ENCODE data around the gene VPS37B. TPM values are rescaled to one million over a fixed set of nuclear protein-coding genes. Genes with fewer than 3 reads are reported as not detected.

VPS37B gene
- total and polyA plus RNA-seq, 4 experiments from 2014 or later = 18.8 to 23.7 (median 22.2) TPM

GRCh38 chr12:122866950-122867607 lies 28.8 kb downstream of the VPS37B start:
- H3K4me3 Mint-ChIP-seq = no peak overlapping the region
- H3K27ac Mint-ChIP-seq = peak overlapping the region in 2 of 7 donors; percentile 79
- Histone ChIP-seq H3K9me3 (ENCODE audit: control insufficient read depth in 1 of 2, low read length in 2 of 2) (no peaks in the 10 kb centered on the region), H3K4me3 (ENCODE audit: low read length in 2 of 2) (no peak overlapping the region), H3K27ac (ENCODE audit: low read depth, low read length) (no peak overlapping the region), H3K36me3 (ENCODE audit: insufficient read depth, low read length) (peaks cover 37% of the 10 kb centered on the region), H3K4me1 (ENCODE audit: insufficient read depth, low read length) (peaks cover 21% of the 10 kb centered on the region), H3K27me3 (ENCODE audit: insufficient read depth, low read length) (no peaks in the 10 kb centered on the region)
- intact Hi-C loops (cut with micrococcal nuclease) = no loop called here
- DNase-seq = no peak
- POLR2A ChIA-PET (ENCODE audit: partially characterized antibody) = interaction anchor here (1.0 to 1.7 kb wide), 2 partner anchors 13 to 22 kb away, joined by 4 to 7 read pairs; no protein-coding TSS in a partner anchor
- H3K27me3 Mint-ChIP-seq = no peaks in the 10 kb centered on the region
- H3K4me1 Mint-ChIP-seq = peaks cover 11 to 35% (median 21%) of the 10 kb centered on the region in 4 donors
- peaks cover 0 to 4% (median 0%) of the 10 kb centered on the region in 8 donors for H3K9me3 Mint-ChIP-seq
- peaks cover 35 to 52% of the 10 kb centered on the region in 2 donors for H3K36me3 Mint-ChIP-seq
- CTCF ChIA-PET (ENCODE audit: partially characterized antibody) = interaction anchor here (1.4 kb wide), 1 partner anchor 86 kb away, joined by 4 read pairs; no protein-coding TSS in a partner anchor

- POLR2A ChIA-PET (ENCODE audit: partially characterized antibody) = interaction anchor here (1.7 kb wide), 1 partner anchor 13 kb away, joined by 7 read pairs; no protein-coding TSS in a partner anchor
- intact Hi-C loops (cut with micrococcal nuclease) = no loop called here
- Mint-ChIP-seq H3K4me1 (peaks cover 6 to 28% (median 15%) of the 10 kb centered on the region in 4 donors), H3K27me3 (no peaks in the 10 kb centered on the region), H3K4me3 (no peak overlapping the region), H3K36me3 (peaks cover 35 to 51% of the 10 kb centered on the region in 2 donors), H3K27ac (peak overlapping the region in 1 of 7 donors; percentile 79), H3K9me3 (peaks cover 0 to 2% (median 0%) of the 10 kb centered on the region in 8 donors)
- H3K4me1 ChIP-seq (ENCODE audit: insufficient read depth, low read length) = peaks cover 14% of the 10 kb centered on the region
- peaks cover 37% of the 10 kb centered on the region for H3K36me3 ChIP-seq (ENCODE audit: insufficient read depth, low read length)
- no peaks in the 10 kb centered on the region for H3K27me3 ChIP-seq (ENCODE audit: insufficient read depth, low read length)
- DNase-seq = no peak
- no peak overlapping the region for H3K27ac ChIP-seq (ENCODE audit: low read depth, low read length)
- CTCF ChIA-PET (ENCODE audit: partially characterized antibody) = no interaction called here
- no peaks in the 10 kb centered on the region for H3K9me3 ChIP-seq (ENCODE audit: control insufficient read depth in 1 of 2, low read length in 2 of 2)
- H3K4me3 ChIP-seq (ENCODE audit: low read length in 2 of 2) = no peak overlapping the region
Measured at GRCh38 chr12:122866379-122866778, 29.5 kb downstream of the VPS37B start.

- Mint-ChIP-seq H3K9me3 (peaks cover 0 to 2% (median 0%) of the 10 kb centered on the region in 8 donors), H3K27me3 (no peaks in the 10 kb centered on the region), H3K36me3 (peaks cover 33 to 51% of the 10 kb centered on the region in 2 donors), H3K4me1 (peaks cover 3 to 20% (median 8%) of the 10 kb centered on the region in 4 donors), H3K27ac (peak overlapping the region in 4 of 7 donors; percentile 22 to 79 (median 52)), H3K4me3 (no peak overlapping the region)
- Histone ChIP-seq H3K4me1 (ENCODE audit: insufficient read depth, low read length) (peaks cover 5% of the 10 kb centered on the region), H3K4me3 (ENCODE audit: low read length in 2 of 2) (no peak overlapping the region), H3K27ac (ENCODE audit: low read depth, low read length) (no peak overlapping the region), H3K27me3 (ENCODE audit: insufficient read depth, low read length) (no peaks in the 10 kb centered on the region), H3K36me3 (ENCODE audit: insufficient read depth, low read length) (peaks cover 33% of the 10 kb centered on the region), H3K9me3 (ENCODE audit: control insufficient read depth in 1 of 2, low read length in 2 of 2) (no peaks in the 10 kb centered on the region)
- ChIA-PET POLR2A (ENCODE audit: partially characterized antibody) (interaction anchor here (1.6 kb wide), 1 partner anchor 109 kb away, joined by 4 read pairs; no protein-coding TSS in a partner anchor), CTCF (ENCODE audit: partially characterized antibody) (interaction anchor here (0.9 to 10.9 kb wide), 6 partner anchors 15 to 373 kb away, joined by 3 to 268 read pairs (median 6); no protein-coding TSS in a partner anchor)
- DNase-seq = no peak
- intact Hi-C loops (cut with micrococcal nuclease) = no loop called here
Measured at GRCh38 chr12:122865268-122866231, 30.4 kb downstream of the VPS37B start.

GRCh38 chr12:122864894-122865253 lies 31.1 kb downstream of the VPS37B start:
- DNase-seq = no peak
- Histone ChIP-seq H3K4me1 (ENCODE audit: insufficient read depth, low read length) (peaks cover 5% of the 10 kb centered on the region), H3K36me3 (ENCODE audit: insufficient read depth, low read length) (peaks cover 27% of the 10 kb centered on the region), H3K9me3 (ENCODE audit: control insufficient read depth in 1 of 2, low read length in 2 of 2) (no peaks in the 10 kb centered on the region), H3K4me3 (ENCODE audit: low read length in 2 of 2) (no peak overlapping the region), H3K27me3 (ENCODE audit: insufficient read depth, low read length) (no peaks in the 10 kb centered on the region), H3K27ac (ENCODE audit: low read depth, low read length) (no peak overlapping the region)
- no peaks in the 10 kb centered on the region for H3K27me3 Mint-ChIP-seq
- peak overlapping the region in 3 of 7 donors; percentile 60 to 80 (median 79) for H3K27ac Mint-ChIP-seq
- H3K9me3 Mint-ChIP-seq = peaks cover 0 to 2% (median 0%) of the 10 kb centered on the region in 8 donors
- CTCF ChIA-PET (ENCODE audit: partially characterized antibody) = interaction anchor here (0.9 to 10.9 kb wide), 6 partner anchors 15 to 373 kb away, joined by 3 to 268 read pairs (median 6); no protein-coding TSS in a partner anchor
- intact Hi-C loops (cut with micrococcal nuclease) = no loop called here
- POLR2A ChIA-PET (ENCODE audit: partially characterized antibody) = interaction anchor here (0.7 to 2.3 kb wide), 3 partner anchors 28 to 109 kb away, joined by 3 to 8 read pairs (median 4); no protein-coding TSS in a partner anchor
- peaks cover 27 to 50% of the 10 kb centered on the region in 2 donors for H3K36me3 Mint-ChIP-seq
- no peak overlapping the region for H3K4me3 Mint-ChIP-seq
- H3K4me1 Mint-ChIP-seq = peaks cover 3 to 14% (median 7%) of the 10 kb centered on the region in 4 donors

- Histone ChIP-seq H3K36me3 (ENCODE audit: insufficient read depth, low read length) (peaks cover 10% of the 10 kb centered on the region), H3K27me3 (ENCODE audit: insufficient read depth, low read length) (no peaks in the 10 kb centered on the region), H3K27ac (ENCODE audit: low read depth, low read length) (no peak overlapping the region), H3K4me3 (ENCODE audit: low read length in 2 of 2) (no peak overlapping the region), H3K9me3 (ENCODE audit: control insufficient read depth in 1 of 2, low read length in 2 of 2) (no peaks in the 10 kb centered on the region), H3K4me1 (ENCODE audit: insufficient read depth, low read length) (peaks cover 5% of the 10 kb centered on the region)
- peak overlapping the region in 4 of 7 donors; percentile 30 to 57 (median 51) for H3K27ac Mint-ChIP-seq
- no peak overlapping the region for H3K4me3 Mint-ChIP-seq
- DNase-seq = no peak
- peaks cover 0 to 5% (median 0%) of the 10 kb centered on the region in 4 donors for H3K4me1 Mint-ChIP-seq
- peaks cover 0 to 2% (median 0%) of the 10 kb centered on the region in 8 donors for H3K9me3 Mint-ChIP-seq
- ChIA-PET CTCF (ENCODE audit: partially characterized antibody) (interaction anchor here (2.9 to 10.9 kb wide), 4 partner anchors 8 to 86 kb away, joined by 36 to 268 read pairs (median 62); no protein-coding TSS in a partner anchor), POLR2A (ENCODE audit: partially characterized antibody) (interaction anchor here (1.2 to 2.3 kb wide), 3 partner anchors 9 to 35 kb away, joined by 3 to 8 read pairs (median 4); no protein-coding TSS in a partner anchor)
- H3K27me3 Mint-ChIP-seq = no peaks in the 10 kb centered on the region
- intact Hi-C loops (cut with micrococcal nuclease) = no loop called here
- H3K36me3 Mint-ChIP-seq = peaks cover 12 to 36% of the 10 kb centered on the region in 2 donors
Measured at GRCh38 chr12:122862872-122863701, 32.8 kb downstream of the VPS37B start.

- ChIA-PET POLR2A (ENCODE audit: partially characterized antibody) (interaction anchor here (1.3 to 4.2 kb wide), 6 partner anchors 9 to 113 kb away, joined by 3 to 22 read pairs (median 7); partner anchors contain the start of gene OGFOD2), CTCF (ENCODE audit: partially characterized antibody) (interaction anchor here (0.9 to 10.9 kb wide), 10 partner anchors 9 to 104 kb away, joined by 3 to 268 read pairs (median 22); partner anchors contain the start of gene ABCB9)
- H3K27me3 Mint-ChIP-seq = no peaks in the 10 kb centered on the region
- H3K27ac Mint-ChIP-seq = peak overlapping the region in 1 of 7 donors; percentile 65
- no peak for DNase-seq
- Histone ChIP-seq H3K4me3 (ENCODE audit: low read length in 2 of 2) (no peak overlapping the region), H3K36me3 (ENCODE audit: insufficient read depth, low read length) (peaks cover 8% of the 10 kb centered on the region), H3K27me3 (ENCODE audit: insufficient read depth, low read length) (no peaks in the 10 kb centered on the region), H3K27ac (ENCODE audit: low read depth, low read length) (no peak overlapping the region), H3K9me3 (ENCODE audit: control insufficient read depth in 1 of 2, low read length in 2 of 2) (no peaks in the 10 kb centered on the region), H3K4me1 (ENCODE audit: insufficient read depth, low read length) (peaks cover 5% of the 10 kb centered on the region)
- H3K4me3 Mint-ChIP-seq = no peak overlapping the region
- intact Hi-C loops (cut with micrococcal nuclease) = no loop called here
- H3K36me3 Mint-ChIP-seq = peaks cover 18 to 38% of the 10 kb centered on the region in 2 donors
- H3K4me1 Mint-ChIP-seq = peaks cover 0 to 5% (median 0%) of the 10 kb centered on the region in 4 donors
- H3K9me3 Mint-ChIP-seq = peaks cover 0 to 2% (median 0%) of the 10 kb centered on the region in 8 donors
Measured at GRCh38 chr12:122862110-122862634, 33.8 kb downstream of the VPS37B start.

Data from CD4-positive, alpha-beta memory T cell (primary cell).